ENCODE measurements around the gene SLC6A19. TPM values are rescaled to one million over a fixed set of nuclear protein-coding genes. Genes with fewer than 3 reads are reported as not detected.

The SLC6A19 gene
- polyA plus RNA-seq, 1 of the 3 experiments (the other 2 are of a cell fraction) = not detected

DNA sequence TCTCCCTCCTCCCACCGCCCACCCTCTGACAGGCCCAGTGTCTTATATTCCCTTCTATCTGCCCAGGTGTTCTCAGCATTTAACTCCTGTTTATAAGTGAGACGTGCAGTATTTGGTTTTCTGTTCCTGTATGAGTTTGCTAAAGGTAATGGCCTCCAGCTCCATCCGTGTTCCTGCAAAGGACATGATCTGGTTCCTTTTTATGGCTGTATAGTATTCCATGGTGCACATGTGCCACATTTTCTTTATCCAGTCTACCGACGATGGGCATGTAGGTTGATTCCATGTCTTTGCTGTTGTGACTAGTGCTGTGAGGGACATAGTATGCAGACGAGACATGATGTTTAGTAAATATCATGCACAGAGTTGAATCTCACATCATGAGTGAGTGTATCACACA is 7.0 kb upstream of the SLC6A19 start:
- ChIA-PET POLR2A (no interaction called here), CTCF (interaction anchor here (1.0 to 3.2 kb wide), 4 partner anchors 9 to 451 kb away, joined by 3 to 11 read pairs (median 4); no protein-coding TSS in a partner anchor)
- Histone ChIP-seq H3K9ac (no peak overlapping the region), H3K4me1 (ENCODE audit: control insufficient read depth in 1 of 2, insufficient read depth in 2 of 2, low read depth in 1 of 2, low read length in 1 of 2) (no peaks in the 10 kb centered on the region), H3K4me3 (ENCODE audit: low read depth in 2 of 2, low read length in 1 of 2) (no peak overlapping the region), H3F3A (replicated peaks; ENCODE audit: insufficient read depth) (no peaks in the 10 kb centered on the region), H3K27me3 (ENCODE audit: insufficient read depth) (peaks cover 47% of the 10 kb centered on the region), H3K9me2 (no peaks in the 10 kb centered on the region), H2AFZ (ENCODE audit: low read depth) (no peak overlapping the region), H4K20me1 (ENCODE audit: insufficient read depth) (no peaks in the 10 kb centered on the region), H3K27ac (ENCODE audit: low read depth in 2 of 2, low read length in 1 of 2) (no peak overlapping the region), H3K4me2 (no peak overlapping the region), H3K79me2 (ENCODE audit: insufficient read depth) (no peaks in the 10 kb centered on the region), H3K36me3 (replicated peaks in 1 of 2; ENCODE audit: control insufficient read depth in 1 of 2, insufficient read depth in 2 of 2, low read length in 1 of 2) (no peaks in the 10 kb centered on the region), H3K9me3 (no peaks in the 10 kb centered on the region)
- TF ChIP-seq FOSL2 (IDR thresholded peaks at IDR 0.05; ENCODE audit: borderline replicate concordance, low read depth) (no peak), TAF1 (IDR thresholded peaks at IDR 0.05; ENCODE audit: borderline replicate concordance, low read depth, low read length) (no peak), RCOR1 (IDR thresholded peaks at IDR 0.05; ENCODE audit: low read length) (no peak)
- 30% methylated on average over 6 of the region's 6 CpGs for WGBS (ENCODE audit: low lambda C conversion rate)
- no peak for DNase-seq

DNA sequence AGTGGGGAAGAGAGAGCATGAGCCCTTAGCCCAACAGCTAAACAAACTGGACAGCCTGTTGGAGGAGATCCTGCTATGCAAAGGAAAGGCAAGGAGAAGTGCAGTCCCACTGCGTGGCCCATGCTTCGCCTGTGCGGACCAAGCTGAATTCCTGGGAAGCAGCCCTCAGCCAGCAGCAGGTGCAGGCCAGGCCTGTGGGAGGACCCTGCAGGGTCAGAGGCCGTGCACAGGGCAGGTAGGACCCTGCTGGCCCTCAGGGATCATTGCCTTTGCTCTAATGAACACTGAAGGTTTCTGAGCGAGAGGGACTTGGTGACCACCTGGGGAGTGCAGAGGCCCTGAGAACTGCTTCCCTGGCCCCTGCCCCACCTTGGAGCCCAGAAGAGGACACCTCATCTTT is 6.0 kb upstream of the SLC6A19 start:
- no peaks in the 10 kb centered on the region for H3K4me1 ChIP-seq (ENCODE audit: control insufficient read depth in 1 of 2, insufficient read depth in 2 of 2, low read depth in 1 of 2, low read length in 1 of 2)
- H3K27me3 ChIP-seq (ENCODE audit: insufficient read depth) = peaks cover 53% of the 10 kb centered on the region
- no peak overlapping the region for H3K27ac ChIP-seq (ENCODE audit: low read depth in 2 of 2, low read length in 1 of 2)
- no peaks in the 10 kb centered on the region for H3K9me3 ChIP-seq
- H3K4me2 ChIP-seq = no peak overlapping the region
- no peak overlapping the region for H3K9ac ChIP-seq
- ChIA-PET CTCF (interaction anchor here (1.3 to 3.2 kb wide), 3 partner anchors 13 to 450 kb away, joined by 3 to 11 read pairs (median 5); no protein-coding TSS in a partner anchor), POLR2A (no interaction called here)
- no peaks in the 10 kb centered on the region for H3K9me2 ChIP-seq
- H3F3A ChIP-seq (replicated peaks; ENCODE audit: insufficient read depth) = no peaks in the 10 kb centered on the region
- DNase-seq = no peak
- WGBS (ENCODE audit: low lambda C conversion rate) = 20% methylated on average over 1 of the region's 5 CpGs
- H3K36me3 ChIP-seq (replicated peaks in 1 of 2; ENCODE audit: control insufficient read depth in 1 of 2, insufficient read depth in 2 of 2, low read length in 1 of 2) = no peaks in the 10 kb centered on the region
- no peaks in the 10 kb centered on the region for H3K79me2 ChIP-seq (ENCODE audit: insufficient read depth)
- H2AFZ ChIP-seq (ENCODE audit: low read depth) = no peak overlapping the region
- no peak overlapping the region for H3K4me3 ChIP-seq (ENCODE audit: low read depth in 2 of 2, low read length in 1 of 2)
- no peaks in the 10 kb centered on the region for H4K20me1 ChIP-seq (ENCODE audit: insufficient read depth)
- TF ChIP-seq, protein P1, sequence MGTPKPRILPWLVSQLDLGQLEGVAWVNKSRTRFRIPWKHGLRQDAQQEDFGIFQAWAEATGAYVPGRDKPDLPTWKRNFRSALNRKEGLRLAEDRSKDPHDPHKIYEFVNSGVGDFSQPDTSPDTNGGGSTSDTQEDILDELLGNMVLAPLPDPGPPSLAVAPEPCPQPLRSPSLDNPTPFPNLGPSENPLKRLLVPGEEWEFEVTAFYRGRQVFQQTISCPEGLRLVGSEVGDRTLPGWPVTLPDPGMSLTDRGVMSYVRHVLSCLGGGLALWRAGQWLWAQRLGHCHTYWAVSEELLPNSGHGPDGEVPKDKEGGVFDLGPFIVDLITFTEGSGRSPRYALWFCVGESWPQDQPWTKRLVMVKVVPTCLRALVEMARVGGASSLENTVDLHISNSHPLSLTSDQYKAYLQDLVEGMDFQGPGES (IDR thresholded peaks at IDR 0.05; ENCODE audit: low read depth, low read length) = no peak
- no peak for TF ChIP-seq GATA2 (CRISPR knock-in tag; IDR thresholded peaks at IDR 0.05)
- TF ChIP-seq RXRA (IDR thresholded peaks at IDR 0.05; ENCODE audit: borderline replicate concordance, low read depth) = no peak
- TF ChIP-seq, protein P2, sequence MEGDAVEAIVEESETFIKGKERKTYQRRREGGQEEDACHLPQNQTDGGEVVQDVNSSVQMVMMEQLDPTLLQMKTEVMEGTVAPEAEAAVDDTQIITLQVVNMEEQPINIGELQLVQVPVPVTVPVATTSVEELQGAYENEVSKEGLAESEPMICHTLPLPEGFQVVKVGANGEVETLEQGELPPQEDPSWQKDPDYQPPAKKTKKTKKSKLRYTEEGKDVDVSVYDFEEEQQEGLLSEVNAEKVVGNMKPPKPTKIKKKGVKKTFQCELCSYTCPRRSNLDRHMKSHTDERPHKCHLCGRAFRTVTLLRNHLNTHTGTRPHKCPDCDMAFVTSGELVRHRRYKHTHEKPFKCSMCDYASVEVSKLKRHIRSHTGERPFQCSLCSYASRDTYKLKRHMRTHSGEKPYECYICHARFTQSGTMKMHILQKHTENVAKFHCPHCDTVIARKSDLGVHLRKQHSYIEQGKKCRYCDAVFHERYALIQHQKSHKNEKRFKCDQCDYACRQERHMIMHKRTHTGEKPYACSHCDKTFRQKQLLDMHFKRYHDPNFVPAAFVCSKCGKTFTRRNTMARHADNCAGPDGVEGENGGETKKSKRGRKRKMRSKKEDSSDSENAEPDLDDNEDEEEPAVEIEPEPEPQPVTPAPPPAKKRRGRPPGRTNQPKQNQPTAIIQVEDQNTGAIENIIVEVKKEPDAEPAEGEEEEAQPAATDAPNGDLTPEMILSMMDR (IDR thresholded peaks at IDR 0.05) = no peak
- no peak for TF ChIP-seq YY1 (IDR thresholded peaks at IDR 0.05; ENCODE audit: low read depth)
- no peak for TF ChIP-seq FOXM1 (IDR thresholded peaks at IDR 0.05; ENCODE audit: low read depth)
- no peak for TF ChIP-seq EZH2phosphoT487 (IDR thresholded peaks at IDR 0.05; ENCODE audit: borderline replicate concordance, low read depth)
- TF ChIP-seq, protein P3, sequence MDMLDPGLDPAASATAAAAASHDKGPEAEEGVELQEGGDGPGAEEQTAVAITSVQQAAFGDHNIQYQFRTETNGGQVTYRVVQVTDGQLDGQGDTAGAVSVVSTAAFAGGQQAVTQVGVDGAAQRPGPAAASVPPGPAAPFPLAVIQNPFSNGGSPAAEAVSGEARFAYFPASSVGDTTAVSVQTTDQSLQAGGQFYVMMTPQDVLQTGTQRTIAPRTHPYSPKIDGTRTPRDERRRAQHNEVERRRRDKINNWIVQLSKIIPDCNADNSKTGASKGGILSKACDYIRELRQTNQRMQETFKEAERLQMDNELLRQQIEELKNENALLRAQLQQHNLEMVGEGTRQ (IDR thresholded peaks at IDR 0.05; ENCODE audit: borderline replicate concordance, low read depth, low read length) = no peak
- TF ChIP-seq, protein P4, sequence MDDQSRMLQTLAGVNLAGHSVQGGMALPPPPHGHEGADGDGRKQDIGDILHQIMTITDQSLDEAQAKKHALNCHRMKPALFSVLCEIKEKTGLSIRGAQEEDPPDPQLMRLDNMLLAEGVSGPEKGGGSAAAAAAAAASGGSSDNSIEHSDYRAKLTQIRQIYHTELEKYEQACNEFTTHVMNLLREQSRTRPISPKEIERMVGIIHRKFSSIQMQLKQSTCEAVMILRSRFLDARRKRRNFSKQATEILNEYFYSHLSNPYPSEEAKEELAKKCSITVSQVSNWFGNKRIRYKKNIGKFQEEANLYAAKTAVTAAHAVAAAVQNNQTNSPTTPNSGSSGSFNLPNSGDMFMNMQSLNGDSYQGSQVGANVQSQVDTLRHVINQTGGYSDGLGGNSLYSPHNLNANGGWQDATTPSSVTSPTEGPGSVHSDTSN (IDR thresholded peaks at IDR 0.05) = no peak
- TF ChIP-seq FOSL2 (IDR thresholded peaks at IDR 0.05; ENCODE audit: borderline replicate concordance, low read depth) = no peak
- no peak for TF ChIP-seq TAF1 (IDR thresholded peaks at IDR 0.05; ENCODE audit: borderline replicate concordance, low read depth, low read length)
- no peak for TF ChIP-seq NFIC (IDR thresholded peaks at IDR 0.05; ENCODE audit: borderline replicate concordance)
- TF ChIP-seq, protein P5, sequence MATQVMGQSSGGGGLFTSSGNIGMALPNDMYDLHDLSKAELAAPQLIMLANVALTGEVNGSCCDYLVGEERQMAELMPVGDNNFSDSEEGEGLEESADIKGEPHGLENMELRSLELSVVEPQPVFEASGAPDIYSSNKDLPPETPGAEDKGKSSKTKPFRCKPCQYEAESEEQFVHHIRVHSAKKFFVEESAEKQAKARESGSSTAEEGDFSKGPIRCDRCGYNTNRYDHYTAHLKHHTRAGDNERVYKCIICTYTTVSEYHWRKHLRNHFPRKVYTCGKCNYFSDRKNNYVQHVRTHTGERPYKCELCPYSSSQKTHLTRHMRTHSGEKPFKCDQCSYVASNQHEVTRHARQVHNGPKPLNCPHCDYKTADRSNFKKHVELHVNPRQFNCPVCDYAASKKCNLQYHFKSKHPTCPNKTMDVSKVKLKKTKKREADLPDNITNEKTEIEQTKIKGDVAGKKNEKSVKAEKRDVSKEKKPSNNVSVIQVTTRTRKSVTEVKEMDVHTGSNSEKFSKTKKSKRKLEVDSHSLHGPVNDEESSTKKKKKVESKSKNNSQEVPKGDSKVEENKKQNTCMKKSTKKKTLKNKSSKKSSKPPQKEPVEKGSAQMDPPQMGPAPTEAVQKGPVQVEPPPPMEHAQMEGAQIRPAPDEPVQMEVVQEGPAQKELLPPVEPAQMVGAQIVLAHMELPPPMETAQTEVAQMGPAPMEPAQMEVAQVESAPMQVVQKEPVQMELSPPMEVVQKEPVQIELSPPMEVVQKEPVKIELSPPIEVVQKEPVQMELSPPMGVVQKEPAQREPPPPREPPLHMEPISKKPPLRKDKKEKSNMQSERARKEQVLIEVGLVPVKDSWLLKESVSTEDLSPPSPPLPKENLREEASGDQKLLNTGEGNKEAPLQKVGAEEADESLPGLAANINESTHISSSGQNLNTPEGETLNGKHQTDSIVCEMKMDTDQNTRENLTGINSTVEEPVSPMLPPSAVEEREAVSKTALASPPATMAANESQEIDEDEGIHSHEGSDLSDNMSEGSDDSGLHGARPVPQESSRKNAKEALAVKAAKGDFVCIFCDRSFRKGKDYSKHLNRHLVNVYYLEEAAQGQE (IDR thresholded peaks at IDR 0.05; ENCODE audit: low read depth, low read length) = no peak
- TF ChIP-seq TCF12 (IDR thresholded peaks at IDR 0.05) = no peak
- TF ChIP-seq NRF1 (IDR thresholded peaks at IDR 0.05; ENCODE audit: low read depth, low read length) = no peak
- TF ChIP-seq CHD2 (IDR thresholded peaks at IDR 0.05; ENCODE audit: low read length, partially characterized antibody) = no peak
- TF ChIP-seq FOXJ3 (CRISPR knock-in tag; IDR thresholded peaks at IDR 0.05) = no peak
- TF ChIP-seq EP300 (IDR thresholded peaks at IDR 0.05; ENCODE audit: borderline replicate concordance in 1 of 2, low read depth in 1 of 2, low read length in 1 of 2) = no peak

Measured in SK-N-SH (cell line).